T-helper 2 cell treated with Interferon-gamma antibody and Interleukin-4, amounts not matched to agents 100 ng/mL and 5 ng/mL, for 36 hours (primary cell): ENCODE results near the gene POMT2. TPM values are rescaled to one million over a fixed set of nuclear protein-coding genes. Genes with fewer than 3 reads are reported as not detected.

ENCODE experiments used
- intact Hi-C: fragments of 100-400 bp; cut with micrococcal nuclease; formaldehyde crosslinking; loops from one replicate; pipeline ENCODE4 v1.15.1; 2023
- total RNA-seq: library from RNA; stranded (reverse); gene quantifications from 2 replicates; pipeline ENCODE4 v1.2.3, GENCODE V29; 2022

POMT2 gene
- total RNA-seq, 1 donor from 2014 or later = 16.3 TPM

DNA sequence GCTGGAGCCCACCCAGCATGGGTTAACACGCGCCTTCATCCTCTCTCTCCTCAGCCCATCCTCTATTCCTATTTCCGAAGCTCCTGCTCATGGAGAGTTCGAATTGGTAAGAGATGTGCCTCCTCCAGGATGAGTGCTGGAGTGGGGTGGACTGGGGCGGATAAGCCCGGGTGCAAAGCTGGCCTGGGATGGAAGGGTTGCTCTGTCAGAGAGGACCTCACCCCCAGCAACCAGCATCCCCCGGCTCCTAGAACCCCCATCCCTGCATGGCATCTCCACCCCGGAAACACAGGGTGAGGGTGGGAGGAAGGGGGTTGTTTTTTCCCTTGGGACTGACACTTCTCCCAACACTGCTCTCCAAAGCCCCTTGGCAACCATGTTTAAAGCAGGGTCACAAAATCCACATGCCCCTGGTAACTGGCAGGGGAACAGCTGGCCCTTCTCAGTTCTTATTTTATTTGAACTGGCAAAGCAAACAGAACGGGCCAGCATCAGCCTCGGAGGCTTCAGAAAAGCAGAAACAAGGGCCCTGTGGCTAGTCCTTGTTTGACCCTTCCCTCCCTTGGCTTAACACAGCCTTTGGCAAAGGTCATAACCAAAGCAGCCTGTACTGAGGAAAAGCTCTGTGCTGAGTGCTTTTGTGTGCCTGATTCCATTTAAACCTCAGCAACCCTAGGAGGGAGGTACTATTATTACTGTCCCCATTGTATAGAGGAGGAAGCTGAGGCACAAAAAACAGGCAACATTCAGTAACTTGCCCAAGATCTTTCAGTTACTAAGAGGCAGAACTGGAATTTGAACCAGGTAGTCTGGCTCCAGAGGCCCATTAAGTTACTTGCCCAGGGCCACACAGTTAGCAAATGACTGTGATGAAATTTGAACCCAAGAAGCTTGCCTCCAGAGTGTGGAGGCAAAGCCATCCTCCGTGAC lies 4.4 kb upstream of the POMT2 start:
- intact Hi-C loops = loop anchor here (5.0 to 10.0 kb wide), 2 partner anchors 480 to 563 kb away; partner anchors contain the start of genes ADCK1 and VASH1

DNA sequence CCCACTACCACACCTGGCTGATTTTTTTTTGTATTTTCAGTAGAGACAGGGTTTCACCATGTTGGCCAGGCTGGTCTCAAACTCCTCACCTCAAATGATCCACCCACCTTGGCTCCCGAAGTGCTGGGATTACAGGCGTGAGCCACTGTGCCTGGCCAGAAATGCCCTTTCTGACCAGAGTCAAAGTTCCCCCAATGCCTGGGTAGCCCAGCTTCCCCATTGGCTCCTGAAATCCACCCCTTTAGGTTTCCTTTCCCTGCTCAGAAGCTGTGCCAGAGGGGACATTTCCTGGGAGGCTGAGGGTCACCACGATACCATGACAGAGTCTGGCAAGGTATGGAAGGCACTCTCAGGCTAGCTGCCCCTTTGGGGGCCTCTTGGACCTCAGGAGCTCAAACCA lies 3.6 kb upstream of the POMT2 start:
- intact Hi-C loops = loop anchor here (5.0 to 10.0 kb wide), 2 partner anchors 481 to 562 kb away; partner anchors contain the start of genes ADCK1 and VASH1

DNA sequence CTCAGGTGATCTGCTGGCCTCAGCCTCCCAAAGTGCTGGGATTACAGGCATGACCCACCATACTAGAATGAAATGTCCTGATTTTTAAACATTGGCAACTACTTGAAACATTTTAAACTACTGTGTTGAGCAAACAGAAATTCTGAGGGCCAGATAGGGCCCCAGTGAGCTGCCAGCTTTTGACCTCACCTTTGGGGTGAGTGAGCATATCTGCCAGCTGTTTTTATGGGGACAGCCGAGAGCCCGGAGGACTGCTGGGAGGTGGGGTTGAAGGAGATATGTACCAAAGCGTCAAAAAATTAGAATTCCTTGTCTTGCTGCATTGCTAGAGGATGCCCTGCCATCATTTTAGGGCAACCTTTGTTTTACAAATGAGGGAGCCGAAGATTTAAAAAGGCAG lies 2.9 kb upstream of the POMT2 start:
- intact Hi-C loops = loop anchor here (5.0 to 10.0 kb wide), 2 partner anchors 481 to 561 kb away; partner anchors contain the start of genes ADCK1 and VASH1

DNA sequence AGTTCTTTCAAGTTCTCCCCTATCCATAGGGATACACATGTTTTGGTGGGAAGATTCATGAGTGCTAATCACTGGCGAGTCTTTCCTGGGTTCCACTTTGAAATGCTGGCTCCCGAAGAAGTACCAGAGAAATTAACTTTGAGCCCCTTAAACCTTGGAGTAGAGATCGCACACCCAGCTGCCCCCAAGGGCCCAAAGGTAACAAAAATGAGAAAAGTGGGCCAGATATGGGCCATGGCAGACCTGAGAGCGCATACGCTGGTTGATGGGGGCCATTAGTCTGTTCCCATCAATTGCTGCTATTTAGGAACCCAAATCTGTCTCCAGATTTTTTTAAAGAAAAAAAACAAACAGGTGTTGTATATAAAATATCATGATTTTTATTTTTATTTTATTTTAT lies 2.3 kb upstream of the POMT2 start:
- intact Hi-C loops = loop anchor here (5.0 to 10.0 kb wide), 2 partner anchors 482 to 561 kb away; partner anchors contain the start of genes ADCK1 and VASH1

DNA sequence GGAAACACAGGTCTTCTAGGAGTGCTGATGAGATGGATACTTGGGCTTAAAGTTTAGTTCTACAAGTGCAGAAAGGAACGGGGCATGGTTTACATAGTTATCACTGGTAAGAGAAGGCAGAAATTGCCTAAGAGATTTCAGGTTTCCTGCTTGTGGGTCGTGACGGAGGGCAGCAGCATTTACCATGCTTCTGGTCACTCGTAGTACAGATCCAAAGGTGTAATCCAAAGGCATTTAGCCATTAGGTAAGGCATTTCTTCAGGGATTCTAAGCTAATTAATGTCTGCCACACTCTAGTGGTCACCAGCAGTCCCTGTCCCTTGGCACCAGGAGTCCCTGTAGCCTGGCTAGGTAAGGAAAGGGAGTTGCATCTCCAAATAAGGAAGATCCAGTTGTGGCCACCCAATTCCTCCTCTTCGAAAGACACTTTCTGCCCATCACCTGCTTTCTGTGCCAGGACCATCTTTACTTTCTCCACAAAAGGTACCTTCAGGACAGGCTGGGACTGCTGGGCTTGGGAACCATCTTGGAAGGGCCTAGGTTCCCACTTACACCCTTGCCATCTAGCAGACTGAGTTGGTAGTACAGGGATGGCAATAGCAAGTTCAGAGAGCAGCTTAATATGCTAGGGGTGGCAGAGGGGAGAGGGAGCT lies 1.7 kb upstream of the POMT2 start:
- intact Hi-C loops = loop anchor here (5.0 to 10.0 kb wide), 2 partner anchors 482 to 560 kb away; partner anchors contain the start of genes ADCK1 and VASH1

DNA sequence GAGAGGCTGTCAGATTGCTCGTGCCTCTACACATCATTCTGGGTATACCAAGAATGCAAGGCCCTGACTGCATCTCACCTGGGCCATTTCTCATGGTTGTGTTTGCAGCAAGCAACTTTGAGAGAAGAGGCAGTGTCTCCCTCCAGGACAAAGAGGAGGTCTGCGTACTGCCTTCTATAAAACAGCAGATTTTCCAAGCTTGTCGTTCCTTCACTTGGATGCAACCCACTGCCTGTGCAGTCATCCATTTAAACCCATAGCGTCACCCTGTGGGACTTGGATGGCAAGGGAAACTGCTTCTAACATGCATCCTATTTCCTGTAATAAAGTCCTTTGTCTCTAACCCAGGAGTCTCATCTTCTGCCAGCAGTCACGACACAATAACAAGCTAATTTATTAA lies 1.3 kb downstream of the POMT2 start:
- intact Hi-C loops = loop anchor here (10.0 kb wide), 1 partner anchor 445 kb away; no protein-coding TSS in a partner anchor

DNA sequence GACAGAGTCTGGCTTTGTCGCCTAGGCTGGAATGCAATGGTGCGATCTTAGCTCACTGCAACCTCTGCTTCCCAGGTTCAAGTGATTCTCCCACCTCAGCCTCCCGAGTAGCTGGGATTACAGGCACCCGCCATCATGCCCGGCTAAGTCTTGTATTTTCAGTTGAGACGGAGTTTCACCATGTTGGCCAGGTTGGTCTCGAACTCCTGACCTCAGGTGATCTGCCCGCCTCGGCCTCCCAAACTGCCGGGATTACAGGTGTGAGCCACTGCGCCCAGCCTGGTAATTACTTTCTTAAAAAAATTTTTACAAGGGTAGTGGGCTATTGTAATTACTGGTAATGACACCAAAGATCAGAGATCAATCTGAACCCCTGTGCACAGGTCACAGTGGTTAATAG lies 1.9 kb downstream of the POMT2 start:
- intact Hi-C loops = loop anchor here (10.0 kb wide), 1 partner anchor 444 kb away; no protein-coding TSS in a partner anchor

DNA sequence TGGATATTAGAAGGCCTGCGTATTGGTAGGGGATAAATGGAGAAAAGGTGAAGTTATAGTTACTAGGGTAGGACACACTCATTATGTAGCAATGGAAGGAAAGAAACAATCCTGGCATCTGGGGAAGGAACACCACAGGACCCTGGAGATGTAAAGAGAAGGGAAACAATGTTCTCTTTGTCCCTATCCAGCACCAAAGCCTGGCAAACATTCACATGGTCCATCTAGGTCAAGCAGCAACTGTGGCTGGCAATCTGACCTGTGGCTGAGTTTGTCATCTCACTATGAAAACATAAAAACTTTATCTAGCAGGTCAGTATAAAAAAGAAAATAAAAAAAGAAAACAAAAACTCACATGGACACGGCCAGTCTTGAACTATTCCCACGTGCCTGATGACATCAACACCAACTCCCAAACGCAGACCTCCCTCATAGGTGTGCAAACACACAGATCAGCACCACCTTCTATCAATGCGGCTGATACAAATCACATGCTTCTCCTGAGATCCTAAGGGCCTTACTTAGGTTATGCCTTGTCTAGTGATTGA lies 2.6 kb downstream of the POMT2 start:
- intact Hi-C loops = loop anchor here (10.0 kb wide), 1 partner anchor 443 kb away; no protein-coding TSS in a partner anchor

DNA sequence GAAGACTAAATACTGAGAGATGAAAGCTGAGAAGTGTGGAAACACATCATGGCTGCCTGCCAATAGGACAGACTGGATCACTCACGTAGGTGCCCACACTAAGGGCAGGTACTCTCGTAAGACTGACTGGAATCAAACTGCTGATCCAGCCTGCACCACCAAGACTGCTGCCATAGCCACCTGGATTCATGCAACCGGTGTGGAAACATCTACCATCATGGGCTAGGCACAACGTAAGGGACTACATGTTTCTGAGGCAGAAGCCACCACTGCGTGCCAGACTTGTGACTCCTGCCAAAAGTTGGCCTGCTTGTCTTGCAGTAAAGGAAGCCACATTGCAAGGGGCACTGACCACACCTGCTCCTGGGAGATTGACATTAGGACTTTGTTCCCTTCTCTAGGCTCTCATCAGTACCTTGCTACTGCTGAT lies 3.8 kb downstream of the POMT2 start:
- intact Hi-C loops = loop anchor here (1.0 to 10.0 kb wide), 2 partner anchors 165 to 442 kb away; no protein-coding TSS in a partner anchor

DNA sequence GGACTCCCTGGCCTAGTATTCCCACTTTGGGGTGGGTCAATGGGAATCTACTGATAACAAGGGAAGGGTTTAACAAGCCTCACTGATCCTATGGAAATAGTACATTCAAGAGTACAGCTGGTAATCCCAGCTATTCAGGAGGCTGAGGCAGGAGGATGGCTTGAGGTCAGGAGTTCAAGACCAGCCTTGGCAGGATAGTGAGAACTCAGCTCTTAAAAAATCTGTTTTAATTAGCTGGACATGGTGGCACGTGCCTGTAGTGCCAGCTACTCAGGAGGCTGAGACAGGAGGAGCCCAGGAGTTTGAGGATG lies 4.5 kb downstream of the POMT2 start:
- intact Hi-C loops = loop anchor here (1.0 to 10.0 kb wide), 2 partner anchors 164 to 441 kb away; no protein-coding TSS in a partner anchor

DNA sequence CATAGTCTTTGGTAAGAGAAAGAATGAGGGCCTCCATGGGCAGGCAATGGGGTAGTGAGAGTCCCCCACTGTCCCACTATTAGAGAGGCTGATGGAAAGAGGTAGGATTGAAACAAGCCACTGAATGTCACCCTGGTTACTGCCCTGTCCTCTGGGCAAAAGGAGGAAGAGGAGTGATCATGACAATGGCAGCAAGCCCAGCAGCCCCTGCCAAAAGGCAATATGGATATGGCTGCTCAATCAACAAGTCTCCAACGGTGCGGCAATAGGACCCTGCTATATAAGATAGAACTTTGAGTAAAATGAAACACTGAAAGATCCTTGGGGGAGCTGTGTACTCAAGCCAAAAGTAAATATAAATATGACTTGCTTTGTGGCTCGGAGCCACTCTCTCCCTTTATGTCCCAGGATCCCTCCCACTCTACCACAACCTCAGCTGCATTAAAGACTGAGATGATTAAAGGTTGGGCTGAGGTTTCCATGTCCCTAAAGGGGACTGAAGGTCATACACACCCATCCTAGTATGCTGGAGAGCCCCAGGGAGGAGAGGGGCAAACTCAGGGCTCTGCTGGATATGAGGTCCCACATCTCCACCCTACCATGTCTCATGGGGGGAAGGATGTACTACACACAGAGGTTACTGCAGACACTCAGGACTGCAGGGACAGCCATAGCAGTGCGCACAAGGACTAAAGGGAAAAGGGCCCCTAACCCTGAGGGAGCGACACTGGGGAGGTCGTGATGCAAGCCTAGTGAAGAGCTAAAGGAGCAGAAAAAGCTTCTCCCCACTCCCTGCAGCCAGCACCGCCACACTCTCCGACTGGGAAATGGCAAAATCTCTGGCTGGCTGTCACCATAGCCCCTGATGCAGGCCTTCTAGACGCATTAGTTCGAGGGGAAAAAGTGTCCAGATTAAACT lies 5.9 kb downstream of the POMT2 start:
- intact Hi-C loops = loop anchor here (10.0 kb wide), 1 partner anchor 440 kb away; no protein-coding TSS in a partner anchor

DNA sequence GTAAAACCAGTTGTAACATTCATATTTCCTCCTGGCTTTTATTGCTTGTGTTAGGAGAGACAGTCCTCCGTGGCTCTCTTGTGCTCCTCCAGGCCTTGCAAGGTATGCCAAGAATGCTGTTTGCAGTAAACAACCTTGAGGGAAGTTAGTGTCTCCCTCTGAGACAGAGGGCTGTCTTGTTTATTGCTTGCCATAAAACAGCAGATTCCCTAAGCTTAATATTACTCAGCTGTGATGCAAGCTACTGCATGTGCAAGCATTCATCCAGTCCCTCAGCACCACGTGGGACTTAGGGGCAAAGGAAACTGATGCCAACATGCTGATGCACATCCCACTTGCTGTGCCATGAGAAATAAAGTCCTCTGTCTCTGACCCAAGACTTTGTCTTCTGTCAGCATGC lies 6.6 kb downstream of the POMT2 start:
- intact Hi-C loops = loop anchor here (10.0 kb wide), 1 partner anchor 439 kb away; no protein-coding TSS in a partner anchor

DNA sequence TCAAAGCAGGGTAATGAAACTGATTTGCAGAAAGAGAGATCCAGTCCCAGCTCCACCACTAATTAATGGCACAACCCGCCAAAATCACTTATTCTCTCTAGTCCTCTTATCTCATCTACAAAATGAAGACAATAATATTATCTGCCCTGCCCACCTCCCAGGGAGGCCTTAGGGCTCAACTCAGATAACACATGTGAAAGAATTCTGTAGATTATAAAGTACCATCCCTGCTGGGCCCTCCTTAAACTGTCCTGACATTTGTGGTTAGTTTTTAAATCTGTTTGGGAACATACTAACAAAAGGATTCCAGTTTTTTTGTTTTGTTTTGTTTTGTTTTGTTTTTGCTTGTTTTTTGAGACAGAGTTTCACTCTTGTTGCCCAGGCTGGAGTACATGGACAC lies 7.3 kb downstream of the POMT2 start:
- intact Hi-C loops = loop anchor here (10.0 kb wide), 1 partner anchor 439 kb away; no protein-coding TSS in a partner anchor

DNA sequence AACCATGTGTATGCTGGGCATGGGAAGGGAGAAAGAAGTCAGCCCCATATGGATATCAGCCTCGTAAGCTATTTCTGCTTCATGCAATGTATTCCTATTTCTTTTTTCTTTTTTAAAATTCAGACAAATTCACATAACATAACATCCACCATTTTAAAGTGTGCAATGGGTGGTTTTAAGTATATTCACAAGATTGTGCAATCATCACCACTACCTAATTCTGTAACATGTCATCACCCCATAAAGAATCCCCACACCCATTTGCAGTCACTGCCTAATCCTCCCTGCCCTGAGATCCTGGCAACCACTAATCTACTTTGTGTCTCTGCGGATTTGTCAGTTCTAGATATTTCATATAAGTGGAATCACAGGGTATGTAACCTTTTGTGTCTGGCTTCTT lies 9.5 kb downstream of the POMT2 start:
- intact Hi-C loops = loop anchor here (10.0 kb wide), 1 partner anchor 436 kb away; no protein-coding TSS in a partner anchor

DNA sequence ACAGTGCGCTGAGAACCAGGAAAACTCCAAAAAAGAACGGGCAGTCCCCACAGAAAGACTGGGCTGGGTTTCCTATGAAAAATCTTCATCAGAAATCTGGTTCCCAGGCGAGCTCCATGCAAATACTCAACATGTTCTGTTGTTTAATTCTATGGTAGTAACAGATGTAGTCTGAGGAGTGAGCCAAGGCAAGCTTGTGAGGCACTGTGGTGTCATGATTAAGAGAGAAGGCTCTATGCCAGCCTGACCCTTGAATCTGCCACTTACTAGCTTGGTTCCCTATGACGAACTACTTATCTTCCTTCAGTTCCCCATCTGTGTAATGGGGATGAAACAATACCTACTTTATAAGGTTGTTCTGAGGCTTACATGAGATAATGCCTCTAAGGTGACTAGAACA lies 10.7 kb downstream of the POMT2 start:
- intact Hi-C loops = loop anchor here (10.0 kb wide), 1 partner anchor 435 kb away; no protein-coding TSS in a partner anchor

DNA sequence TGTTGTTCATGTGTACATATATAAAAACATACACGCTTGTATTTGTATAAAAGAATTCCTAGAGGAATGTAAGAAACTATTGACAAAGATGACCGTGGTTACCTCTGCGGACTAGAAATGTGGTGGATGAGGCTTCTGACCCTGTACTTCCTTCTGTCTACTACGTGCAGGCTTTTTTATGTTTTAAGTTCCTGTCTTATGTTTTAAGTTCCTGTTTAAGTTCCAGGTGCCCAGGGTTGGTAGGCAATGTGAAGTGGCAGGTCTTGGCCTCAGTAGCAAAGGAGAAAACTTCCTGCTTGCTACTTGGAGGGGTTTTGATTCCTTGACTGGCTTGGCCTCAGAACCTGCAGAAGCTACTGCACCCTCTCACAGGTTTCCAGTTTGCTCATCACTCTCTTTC lies 11.6 kb downstream of the POMT2 start:
- intact Hi-C loops = no loop called here

DNA sequence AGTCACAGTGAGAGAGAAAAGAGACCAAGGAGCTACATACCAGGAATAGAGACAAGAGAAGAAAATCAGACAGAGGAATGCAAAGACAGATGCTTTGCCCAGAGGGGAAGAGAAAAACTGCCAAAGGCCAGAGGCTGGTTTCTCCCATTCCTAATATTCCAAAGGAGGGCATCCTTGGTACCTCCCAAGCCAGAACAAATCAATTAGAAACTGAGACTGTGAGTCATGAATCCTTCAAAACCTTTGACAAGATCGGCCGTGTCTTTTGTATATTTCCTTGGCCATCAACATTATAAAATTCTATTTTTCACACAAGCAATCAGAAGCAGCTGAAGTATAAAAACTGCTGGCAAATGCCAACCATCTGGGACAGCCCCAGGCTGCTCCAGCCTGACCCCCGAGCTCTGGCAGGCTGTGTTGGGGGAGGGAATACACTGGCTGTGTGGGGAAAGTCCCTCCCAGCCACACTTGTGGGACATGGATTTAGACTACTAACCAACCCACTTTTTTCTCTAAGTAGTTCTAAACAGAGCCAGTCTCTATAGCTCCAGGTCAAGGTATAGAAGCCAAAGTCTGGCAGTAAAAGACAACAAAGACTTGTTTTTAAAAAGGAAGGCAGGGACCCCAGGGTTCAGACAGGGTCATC lies 13.7 kb downstream of the POMT2 start:
- intact Hi-C loops = no loop called here

DNA sequence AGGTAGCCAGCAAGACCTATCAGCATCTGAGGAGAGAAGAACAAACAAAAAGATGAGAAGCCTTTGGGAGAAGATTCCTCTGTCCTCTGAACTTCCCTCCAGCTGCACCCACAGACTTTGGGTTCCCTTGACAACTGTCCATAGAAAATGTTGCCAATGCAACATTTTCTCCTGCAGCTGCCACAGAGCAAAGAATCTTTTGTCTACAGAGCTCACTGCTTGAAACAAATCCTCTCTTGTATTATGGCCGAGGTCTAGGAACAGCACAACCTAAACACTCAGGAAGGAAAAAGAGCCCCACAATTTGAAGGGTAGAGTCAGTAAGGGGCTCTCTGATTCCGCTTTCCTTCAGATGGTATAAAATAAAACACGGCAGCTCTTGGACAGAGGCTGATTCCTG lies 14.3 kb downstream of the POMT2 start:
- intact Hi-C loops = no loop called here

DNA sequence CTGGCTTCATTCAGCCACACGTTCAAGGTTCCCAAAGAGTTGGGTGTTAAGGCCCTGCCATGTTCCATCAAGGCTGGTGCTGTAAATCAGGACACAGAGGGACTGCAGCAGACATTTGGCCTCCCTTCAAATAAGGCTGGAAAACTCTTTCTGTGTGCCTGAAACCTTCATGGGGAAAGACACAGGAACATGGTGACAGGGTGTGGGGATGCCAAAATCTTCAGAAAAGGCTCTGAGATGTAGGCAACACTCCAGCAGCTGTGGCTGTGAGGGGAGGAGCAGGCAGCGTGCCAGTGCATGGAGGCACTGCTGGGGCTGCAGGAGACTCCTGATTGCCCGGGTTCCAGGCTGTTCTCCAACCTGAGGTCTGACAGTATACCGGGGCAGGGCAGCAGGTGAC lies 15.0 kb downstream of the POMT2 start:
- intact Hi-C loops = no loop called here
